ENCODE results near the gene CD163L1. TPM values are rescaled to one million over a fixed set of nuclear protein-coding genes. Genes with fewer than 3 reads are reported as not detected.
"Not testable (repeated sequence)": the region's sequence is repeated elsewhere in the genome, so short reads cannot be mapped to it uniquely, and the experiment has no call there.

CD163L1 gene
- total and polyA plus RNA-seq, 2 donors (not counting 1 experiment from before 2014, with no cell fraction given): 0.33 to 0.78 TPM

DNA sequence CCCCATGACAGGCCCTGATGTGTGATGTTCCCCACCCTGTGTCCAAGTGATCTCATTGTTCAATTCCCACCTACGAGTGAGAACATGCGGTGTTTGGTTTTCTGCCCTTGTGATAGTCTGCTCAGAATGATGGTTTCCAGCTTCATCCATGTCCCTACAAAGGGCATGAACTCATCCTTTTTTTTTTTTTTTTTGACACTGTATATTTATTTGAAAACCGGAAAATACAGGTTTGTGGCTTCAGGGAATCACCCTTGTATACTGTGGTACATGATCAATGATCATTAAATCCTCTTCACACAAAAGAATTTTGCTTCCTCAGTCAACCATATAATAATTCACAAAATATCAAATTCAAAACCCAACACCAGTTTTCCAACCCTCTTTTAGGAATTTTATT, 6.5 kb downstream of the CD163L1 start:
- not testable (repeated sequence) for DNase-seq (ENCODE audit: low read depth in 2 of 2); H3K36me3 ChIP-seq (ENCODE audit: control insufficient read depth, insufficient read depth, low read length); H2AFZ ChIP-seq (ENCODE audit: low read length); H3K4me2 ChIP-seq (ENCODE audit: extremely low read depth, insufficient read depth, low read length); H3K4me1 ChIP-seq (ENCODE audit: control insufficient read depth, extremely low read depth, insufficient read depth, low read length); H3K9ac ChIP-seq (ENCODE audit: insufficient read depth, low read length); H3K27me3 ChIP-seq (ENCODE audit: control insufficient read depth, insufficient read depth, low read length); H3K27ac ChIP-seq (ENCODE audit: insufficient read depth, low read length); H3K79me2 ChIP-seq (ENCODE audit: control insufficient read depth, insufficient read depth, low read length); H4K20me1 ChIP-seq (ENCODE audit: control insufficient read depth, extremely low read depth, insufficient read depth, low read length); H3K9me3 ChIP-seq (ENCODE audit: control insufficient read depth, insufficient read depth, low read depth, low read length); H3K4me3 ChIP-seq (replicated peaks in 1 of 4; ENCODE audit: control extremely low read depth in 1 of 4, insufficient read depth in 1 of 4, low read depth in 3 of 4, low read length in 4 of 4)

DNA sequence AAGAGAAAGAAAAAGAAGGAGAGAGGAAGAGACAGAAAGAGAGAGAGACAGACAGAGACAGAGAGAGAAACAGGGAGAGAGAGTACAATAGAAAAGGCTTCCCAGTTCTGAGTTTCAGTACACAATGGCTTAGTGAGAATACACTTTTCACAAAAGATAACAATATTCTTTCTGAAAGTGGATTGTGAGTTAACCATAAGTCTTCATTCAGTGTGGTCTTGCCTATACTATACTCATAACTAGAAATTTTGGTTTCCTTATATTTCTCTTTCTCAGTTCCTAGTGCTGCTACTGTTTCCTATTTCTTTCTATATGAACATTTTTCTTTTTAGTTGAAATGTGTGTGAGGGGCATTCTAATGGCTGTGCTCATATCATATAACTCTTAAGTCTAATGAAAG, 9.3 kb downstream of the CD163L1 start:
- H4K20me1 ChIP-seq (ENCODE audit: control insufficient read depth, extremely low read depth, insufficient read depth, low read length): no peaks in the 10 kb centered on the region
- H2AFZ ChIP-seq (ENCODE audit: low read length): peak overlapping the region; percentile 11
- H3K4me3 ChIP-seq (replicated peaks in 1 of 4; ENCODE audit: control extremely low read depth in 1 of 4, insufficient read depth in 1 of 4, low read depth in 3 of 4, low read length in 4 of 4): no peak overlapping the region
- no peak overlapping the region for H3K9ac ChIP-seq (ENCODE audit: insufficient read depth, low read length)
- no peaks in the 10 kb centered on the region for H3K4me1 ChIP-seq (ENCODE audit: control insufficient read depth, extremely low read depth, insufficient read depth, low read length)
- no peak overlapping the region for H3K4me2 ChIP-seq (ENCODE audit: extremely low read depth, insufficient read depth, low read length)
- H3K36me3 ChIP-seq (ENCODE audit: control insufficient read depth, insufficient read depth, low read length): no peaks in the 10 kb centered on the region
- DNase-seq (ENCODE audit: low read depth in 2 of 2): no peak
- H3K9me3 ChIP-seq (ENCODE audit: control insufficient read depth, insufficient read depth, low read depth, low read length): no peaks in the 10 kb centered on the region
- no peaks in the 10 kb centered on the region for H3K27me3 ChIP-seq (ENCODE audit: control insufficient read depth, insufficient read depth, low read length)
- TF ChIP-seq, protein P1, sequence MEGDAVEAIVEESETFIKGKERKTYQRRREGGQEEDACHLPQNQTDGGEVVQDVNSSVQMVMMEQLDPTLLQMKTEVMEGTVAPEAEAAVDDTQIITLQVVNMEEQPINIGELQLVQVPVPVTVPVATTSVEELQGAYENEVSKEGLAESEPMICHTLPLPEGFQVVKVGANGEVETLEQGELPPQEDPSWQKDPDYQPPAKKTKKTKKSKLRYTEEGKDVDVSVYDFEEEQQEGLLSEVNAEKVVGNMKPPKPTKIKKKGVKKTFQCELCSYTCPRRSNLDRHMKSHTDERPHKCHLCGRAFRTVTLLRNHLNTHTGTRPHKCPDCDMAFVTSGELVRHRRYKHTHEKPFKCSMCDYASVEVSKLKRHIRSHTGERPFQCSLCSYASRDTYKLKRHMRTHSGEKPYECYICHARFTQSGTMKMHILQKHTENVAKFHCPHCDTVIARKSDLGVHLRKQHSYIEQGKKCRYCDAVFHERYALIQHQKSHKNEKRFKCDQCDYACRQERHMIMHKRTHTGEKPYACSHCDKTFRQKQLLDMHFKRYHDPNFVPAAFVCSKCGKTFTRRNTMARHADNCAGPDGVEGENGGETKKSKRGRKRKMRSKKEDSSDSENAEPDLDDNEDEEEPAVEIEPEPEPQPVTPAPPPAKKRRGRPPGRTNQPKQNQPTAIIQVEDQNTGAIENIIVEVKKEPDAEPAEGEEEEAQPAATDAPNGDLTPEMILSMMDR (conservative IDR thresholded peaks at IDR 0.05 in 1 of 2, IDR thresholded peaks at IDR 0.05 in 1 of 2; ENCODE audit: low read depth in 1 of 2, low read length in 2 of 2): no peak
- no peak for TF ChIP-seq EZH2 (IDR thresholded peaks at IDR 0.05; ENCODE audit: low read length, missing control alignments)
- no peak overlapping the region for H3K27ac ChIP-seq (ENCODE audit: insufficient read depth, low read length)
- H3K79me2 ChIP-seq (ENCODE audit: control insufficient read depth, insufficient read depth, low read length): no peaks in the 10 kb centered on the region

DNA sequence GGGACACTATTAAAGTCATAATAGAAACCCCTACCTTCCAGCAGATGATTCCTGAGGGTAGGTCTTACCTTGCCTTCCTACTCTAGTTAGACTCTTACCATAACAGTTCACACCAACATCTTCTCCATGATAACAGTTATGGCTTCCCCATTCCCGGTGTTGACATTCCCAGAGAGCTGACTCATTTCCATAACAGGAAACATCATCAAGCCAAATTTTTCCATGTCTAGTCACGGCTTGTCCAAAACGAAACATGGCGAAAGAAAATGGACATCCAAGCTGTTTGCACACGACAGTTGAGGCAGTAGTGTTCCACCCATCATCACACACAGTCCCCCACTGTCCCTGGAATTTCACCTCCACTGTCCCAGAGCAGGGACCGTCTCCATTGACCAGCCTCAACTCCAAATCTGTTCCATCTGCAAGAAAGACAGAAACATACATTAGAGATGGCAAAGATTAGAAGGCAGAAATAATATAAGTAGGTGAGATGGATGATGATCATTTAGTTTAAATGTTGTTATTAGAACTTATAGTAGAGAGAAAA, 10.6 kb downstream of the CD163L1 start:
- peak overlapping the region; percentile 8 for H3K27ac ChIP-seq (ENCODE audit: insufficient read depth, low read length)

More for the DNA sequence above, 10.6 kb downstream of the CD163L1 start:
- H4K20me1 ChIP-seq (ENCODE audit: control insufficient read depth, extremely low read depth, insufficient read depth, low read length): no peaks in the 10 kb centered on the region
- DNase-seq (ENCODE audit: low read depth in 2 of 2): peak; percentile 58 to 74
- TF ChIP-seq, protein P1 (conservative IDR thresholded peaks at IDR 0.05 in 1 of 2, IDR thresholded peaks at IDR 0.05 in 1 of 2; ENCODE audit: low read depth in 1 of 2, low read length in 2 of 2): no peak
- no peak for TF ChIP-seq EZH2 (IDR thresholded peaks at IDR 0.05; ENCODE audit: low read length, missing control alignments)
- H3K36me3 ChIP-seq (ENCODE audit: control insufficient read depth, insufficient read depth, low read length): no peaks in the 10 kb centered on the region
- H3K4me1 ChIP-seq (ENCODE audit: control insufficient read depth, extremely low read depth, insufficient read depth, low read length): no peaks in the 10 kb centered on the region
- H3K9me3 ChIP-seq (ENCODE audit: control insufficient read depth, insufficient read depth, low read depth, low read length): no peaks in the 10 kb centered on the region
- H3K4me3 ChIP-seq (replicated peaks in 1 of 4; ENCODE audit: control extremely low read depth in 1 of 4, insufficient read depth in 1 of 4, low read depth in 3 of 4, low read length in 4 of 4): no peak overlapping the region
- no peak overlapping the region for H3K9ac ChIP-seq (ENCODE audit: insufficient read depth, low read length)
- peak overlapping the region; percentile 88 for H2AFZ ChIP-seq (ENCODE audit: low read length)
- no peaks in the 10 kb centered on the region for H3K27me3 ChIP-seq (ENCODE audit: control insufficient read depth, insufficient read depth, low read length)
- no peaks in the 10 kb centered on the region for H3K79me2 ChIP-seq (ENCODE audit: control insufficient read depth, insufficient read depth, low read length)
- H3K4me2 ChIP-seq (ENCODE audit: extremely low read depth, insufficient read depth, low read length): peak overlapping the region; percentile 9

Measured in fibroblast of lung (primary cell).